ENCODE measurements around the gene CD47.

The CD47 gene

DNA sequence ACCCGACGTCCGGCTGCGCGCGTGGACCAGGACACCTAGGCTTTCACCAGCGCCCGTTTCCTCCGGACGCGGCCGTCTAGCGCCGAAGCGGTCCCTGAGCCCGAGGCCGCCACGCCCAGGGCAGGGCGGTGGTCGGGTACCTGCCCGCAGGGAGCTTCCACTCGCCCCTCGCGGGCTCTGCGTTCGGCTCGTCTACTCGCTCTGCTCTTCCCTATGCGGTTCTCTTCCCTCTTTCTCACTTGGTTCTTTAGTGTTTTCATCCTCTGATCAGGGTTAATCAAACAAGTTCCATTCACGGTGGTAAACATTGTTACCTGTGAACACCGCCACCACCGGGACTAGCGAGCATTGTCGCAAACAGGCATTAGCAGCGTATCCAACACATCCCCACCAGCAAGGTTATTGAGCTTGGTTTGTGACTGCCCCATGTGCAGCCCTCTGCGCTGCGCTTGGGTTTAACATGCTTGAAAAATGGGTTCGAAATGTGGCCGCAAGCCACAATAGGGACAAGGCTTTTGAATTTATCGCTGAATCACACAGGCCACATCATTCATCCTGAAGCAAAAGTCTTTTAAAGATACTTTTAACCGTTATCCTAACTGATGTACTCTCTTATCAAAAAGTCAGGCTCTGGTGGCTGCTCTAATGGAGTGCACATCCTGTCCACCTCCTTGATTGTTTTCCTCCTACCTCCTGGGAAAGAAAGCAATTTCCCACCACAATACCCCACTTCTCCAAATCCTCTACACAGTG, 843 bp upstream of the CD47 start:
- H3K4me3 ChIP-seq (ENCODE audit: low read depth, low read length), result peak overlapping the region; percentile 95
- TF ChIP-seq, protein P1, sequence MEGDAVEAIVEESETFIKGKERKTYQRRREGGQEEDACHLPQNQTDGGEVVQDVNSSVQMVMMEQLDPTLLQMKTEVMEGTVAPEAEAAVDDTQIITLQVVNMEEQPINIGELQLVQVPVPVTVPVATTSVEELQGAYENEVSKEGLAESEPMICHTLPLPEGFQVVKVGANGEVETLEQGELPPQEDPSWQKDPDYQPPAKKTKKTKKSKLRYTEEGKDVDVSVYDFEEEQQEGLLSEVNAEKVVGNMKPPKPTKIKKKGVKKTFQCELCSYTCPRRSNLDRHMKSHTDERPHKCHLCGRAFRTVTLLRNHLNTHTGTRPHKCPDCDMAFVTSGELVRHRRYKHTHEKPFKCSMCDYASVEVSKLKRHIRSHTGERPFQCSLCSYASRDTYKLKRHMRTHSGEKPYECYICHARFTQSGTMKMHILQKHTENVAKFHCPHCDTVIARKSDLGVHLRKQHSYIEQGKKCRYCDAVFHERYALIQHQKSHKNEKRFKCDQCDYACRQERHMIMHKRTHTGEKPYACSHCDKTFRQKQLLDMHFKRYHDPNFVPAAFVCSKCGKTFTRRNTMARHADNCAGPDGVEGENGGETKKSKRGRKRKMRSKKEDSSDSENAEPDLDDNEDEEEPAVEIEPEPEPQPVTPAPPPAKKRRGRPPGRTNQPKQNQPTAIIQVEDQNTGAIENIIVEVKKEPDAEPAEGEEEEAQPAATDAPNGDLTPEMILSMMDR (IDR thresholded peaks at IDR 0.05; ENCODE audit: low read depth, low read length), result no peak

DNA sequence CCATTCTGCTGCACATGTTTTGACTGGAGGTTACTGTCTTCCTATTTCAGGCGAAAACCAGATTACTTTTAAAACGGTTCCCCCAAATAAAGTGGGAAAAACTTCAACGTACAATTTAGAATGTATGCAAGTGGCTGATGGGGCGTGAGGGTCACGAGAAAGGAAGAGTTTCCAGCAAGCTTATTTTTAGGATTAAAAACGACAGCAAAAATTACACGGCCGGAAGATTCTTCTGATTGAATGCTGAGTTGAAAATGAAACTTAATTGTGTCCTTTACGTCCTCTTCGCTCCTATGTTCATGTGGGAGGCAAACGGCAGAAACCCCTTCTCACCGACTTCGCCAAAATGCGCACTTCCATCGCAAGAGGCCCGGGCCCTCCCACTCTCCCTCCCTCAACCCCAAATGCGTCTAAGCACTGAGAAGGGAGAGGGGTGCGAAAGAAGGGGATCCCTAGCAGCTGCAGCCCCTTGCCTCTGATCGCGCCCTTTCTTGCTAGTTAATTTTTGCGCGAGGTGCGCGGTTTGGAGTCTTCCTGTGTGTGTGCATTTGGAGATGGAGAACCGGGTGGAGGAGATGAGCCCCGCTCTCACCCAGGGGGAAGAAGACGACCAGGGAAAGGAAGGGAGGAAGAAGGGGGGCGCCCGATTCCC, 656 bp downstream of the CD47 start:
- H3K4me3 ChIP-seq (ENCODE audit: low read depth, low read length), result peak overlapping the region; percentile 95
- TF ChIP-seq, protein P1 (IDR thresholded peaks at IDR 0.05; ENCODE audit: low read depth, low read length), result no peak

GRCh38 chr3:108089579-108089978, 1.3 kb downstream of the CD47 start:
- peak overlapping the region; percentile 95 for H3K4me3 ChIP-seq (ENCODE audit: low read depth, low read length)
- TF ChIP-seq, protein P1 (IDR thresholded peaks at IDR 0.05; ENCODE audit: low read depth, low read length), result no peak

DNA sequence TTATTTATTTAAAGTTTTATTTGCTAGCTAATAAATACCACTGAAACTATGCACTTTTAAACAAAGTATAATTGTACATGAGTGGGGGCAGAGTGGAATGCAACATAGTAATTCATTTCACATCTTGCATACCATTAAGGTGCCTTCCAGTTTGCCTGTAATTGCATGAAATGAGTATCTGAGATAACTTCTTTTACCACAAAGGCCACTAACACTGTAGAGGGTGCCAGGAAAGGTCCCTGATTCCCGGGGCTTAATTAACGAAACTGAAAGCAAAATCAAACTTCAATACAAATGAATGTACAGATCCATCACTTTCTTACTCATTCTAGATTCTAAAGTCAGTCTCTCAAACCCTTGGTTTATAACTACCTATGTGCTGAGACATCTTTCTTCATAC, 2.1 kb downstream of the CD47 start:
- peak overlapping the region; percentile 95 for H3K4me3 ChIP-seq (ENCODE audit: low read depth, low read length)
- TF ChIP-seq, protein P1 (IDR thresholded peaks at IDR 0.05; ENCODE audit: low read depth, low read length), result no peak

DNA sequence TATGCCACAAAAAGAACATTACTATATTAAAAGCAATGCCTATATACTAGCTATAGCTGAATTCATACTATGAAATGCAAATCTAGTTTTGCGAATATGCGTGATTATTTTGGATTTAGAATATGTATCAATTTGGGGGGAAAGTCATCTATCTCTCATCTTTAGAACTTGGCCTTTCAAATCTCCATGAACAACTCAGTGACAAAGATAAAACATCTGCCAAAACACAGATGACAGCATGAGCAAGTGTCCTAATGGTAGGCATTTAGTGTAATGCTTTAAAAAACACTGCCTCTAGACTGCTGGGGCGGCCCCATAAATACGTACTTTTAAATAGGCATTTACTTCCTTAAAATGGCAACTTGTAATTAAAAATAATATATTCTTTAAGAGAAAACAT, 2.7 kb downstream of the CD47 start:
- H3K4me3 ChIP-seq (ENCODE audit: low read depth, low read length), result peak overlapping the region; percentile 95
- TF ChIP-seq, protein P1 (IDR thresholded peaks at IDR 0.05; ENCODE audit: low read depth, low read length), result no peak

GRCh38 chr3:108086653-108087052, 4.2 kb downstream of the CD47 start:
- TF ChIP-seq, protein P1 (IDR thresholded peaks at IDR 0.05; ENCODE audit: low read depth, low read length), result no peak
- H3K4me3 ChIP-seq (ENCODE audit: low read depth, low read length), result no peak overlapping the region

DNA sequence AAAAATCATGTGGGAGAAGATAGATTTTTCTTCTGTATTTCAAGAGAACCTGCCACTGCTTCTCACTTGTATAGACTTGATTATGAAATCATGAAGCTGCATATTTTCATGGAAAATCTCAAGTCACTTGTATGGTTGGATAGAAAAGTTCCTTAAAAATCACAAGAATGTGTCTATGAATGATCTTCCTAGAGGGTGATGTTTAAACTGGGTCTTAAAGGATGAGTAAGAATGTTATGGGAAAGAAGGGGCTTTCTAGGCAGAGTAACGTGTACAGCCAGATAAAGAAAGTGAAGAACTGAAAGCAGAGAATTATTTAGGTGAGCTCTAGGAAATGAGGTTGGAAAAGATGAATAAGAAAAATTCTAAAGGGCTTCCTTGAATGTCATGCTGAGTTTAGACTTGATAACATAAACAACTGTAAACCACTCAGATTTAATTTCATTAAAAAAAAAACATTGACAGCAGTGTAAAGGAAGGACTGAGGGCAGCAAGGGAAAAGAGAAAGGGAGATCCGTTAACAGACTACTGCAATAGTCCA, 5.0 kb downstream of the CD47 start:
- H3K4me3 ChIP-seq (ENCODE audit: low read depth, low read length), result 0 out of 2 replicates have a peak overlapping the region, but pooled peaks have one; percentile 13
- TF ChIP-seq, protein P1 (IDR thresholded peaks at IDR 0.05; ENCODE audit: low read depth, low read length), result no peak
